GM12892 (cell line): ENCODE data around the gene ZNHIT1. TPM values are rescaled to one million over a fixed set of nuclear protein-coding genes. Genes with fewer than 3 reads are reported as not detected.

ENCODE experiments used
- DNase-seq: peaks from one replicate; pipeline ENCODE4 v3.0.0; 2011; ENCODE audit not compliant: insufficient read length
- FAIRE-seq: peaks from 2 replicates; lab custom pipeline; 2011; peaks lifted over from hg19 to GRCh38; lab: Jason Lieb, UNC
- POLR2A ChIP-seq: IDR thresholded peaks from 2 replicates; pipeline ENCODE4 v1.6.1; 2011; ENCODE audit warnings: low read depth, low read length, control low read depth
- POLR2AphosphoS5 ChIP-seq: IDR thresholded peaks from 2 replicates; pipeline ENCODE4 v1.6.1; 2011; ENCODE audit warnings: low read depth, low read length, control low read depth
- TAF1 ChIP-seq: IDR thresholded peaks from 2 replicates; pipeline ENCODE4 v1.6.1; 2011; ENCODE audit warnings: low read depth, mild to moderate bottlenecking, control low read depth, low read length, borderline replicate concordance
- polyA plus RNA-seq: library from polyadenylated mRNA; unstranded; fragments of >200 nt; gene quantifications from one replicate; pipeline ENCODE4 v1.2.1, GENCODE V29; 2012; ENCODE audit warnings: missing spikeins, inconsistent platforms; ENCODE audit not compliant: missing spikeins

Gene ZNHIT1
- 24.6 TPM for polyA plus RNA-seq

- DNase-seq, result peak; percentile 94
- peak; percentile 95 for FAIRE-seq
- TF ChIP-seq POLR2A, result no peak; the same call in 1 of the 2 replicates
- TF ChIP-seq POLR2AphosphoS5, result no peak
- TF ChIP-seq TAF1, result 0 out of 2 replicates have a peak, but pooled peaks have one; percentile 28
Observed at GRCh38 chr7:101217388-101218235, at the start of gene ZNHIT1, which contains the start of gene PLOD3. ZNHIT1 (plus strand) TSS chr7:101218165; CDS start chr7:101218196, 31 bp downstream. PLOD3 (minus strand) TSS chr7:101217581; CDS start chr7:101217274, 307 bp downstream.

DNA sequence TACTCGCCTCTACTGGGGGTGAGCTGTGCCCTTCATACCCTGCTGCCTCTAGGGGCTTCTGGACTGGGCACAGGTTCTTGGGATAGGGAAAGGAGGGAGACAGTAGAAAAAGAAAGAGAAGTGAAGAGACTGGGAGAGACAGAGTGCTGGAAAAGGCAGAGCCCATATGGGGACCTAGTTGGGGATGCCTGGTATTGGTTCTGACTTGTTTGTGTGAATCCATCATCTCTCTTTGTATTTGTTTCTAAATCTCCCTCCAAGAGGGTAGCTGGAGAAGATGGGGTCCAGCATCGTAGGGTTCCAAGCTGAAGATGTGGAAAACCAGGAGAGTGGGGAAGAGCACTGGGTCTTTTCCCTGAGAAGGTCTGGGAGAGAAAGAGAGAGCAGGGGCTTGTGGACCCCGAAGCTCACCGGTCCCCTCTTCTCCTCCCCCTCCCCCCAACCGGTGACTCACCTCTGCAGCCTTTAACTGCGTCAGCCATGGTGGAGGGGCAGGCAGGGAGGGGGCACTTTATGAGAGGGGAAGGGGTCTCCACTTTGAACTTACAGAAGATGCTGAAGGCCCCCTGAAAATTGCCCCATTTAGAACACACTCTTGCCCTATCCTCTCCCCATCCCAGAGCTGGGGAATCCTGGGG, 49.4 kb upstream of the ZNHIT1 start:
- TF ChIP-seq POLR2AphosphoS5 (no peak), TAF1 (no peak), POLR2A (no peak)

GRCh38 chr7:101169110-101169837, 48.7 kb upstream of the ZNHIT1 start:
- DNase-seq (no peak), FAIRE-seq (no peak)
- TF ChIP-seq POLR2AphosphoS5 (no peak), POLR2A (no peak), TAF1 (no peak)

More for the DNA sequence above, 49.4 kb upstream of the ZNHIT1 start:
- DNase-seq (no peak), FAIRE-seq (no peak)

DNA sequence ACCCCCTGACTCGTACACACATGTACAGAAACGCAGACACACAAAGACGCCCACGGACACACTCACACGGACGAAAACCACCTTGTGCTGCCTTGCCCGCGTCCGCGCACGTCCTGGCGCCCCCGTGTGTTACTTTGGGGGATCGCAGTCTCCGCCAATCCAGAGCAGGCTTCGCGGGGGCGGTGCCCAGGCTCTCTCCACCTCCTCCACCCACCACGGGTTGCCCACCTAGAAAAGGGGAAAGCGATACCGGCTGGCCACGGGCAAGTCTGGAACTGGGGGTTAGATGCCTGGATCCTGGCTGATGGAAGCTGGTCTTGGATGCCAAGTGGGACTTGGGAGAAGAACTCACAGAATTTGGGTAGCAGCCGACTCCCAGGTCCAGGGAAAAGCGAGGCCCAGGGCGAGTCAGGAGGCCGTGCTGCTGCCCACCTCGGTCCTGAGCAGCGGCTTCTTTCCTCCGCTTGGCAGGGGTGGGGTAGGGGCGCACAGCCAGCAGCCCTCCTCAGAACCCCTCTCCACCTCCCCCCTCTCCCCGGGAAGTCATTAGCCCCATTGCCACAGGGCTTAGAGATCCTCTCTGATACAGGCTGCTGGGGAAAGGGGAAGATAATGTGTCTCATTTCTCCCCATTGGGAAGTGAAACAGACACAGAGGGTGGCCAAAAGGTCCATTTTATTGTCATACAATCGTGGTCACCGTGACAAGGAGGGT, 48.0 kb upstream of the ZNHIT1 start:
- peak; percentile 89 for FAIRE-seq
- TF ChIP-seq POLR2A (no peak), TAF1 (no peak), POLR2AphosphoS5 (no peak)
- DNase-seq, result peak; percentile 78

DNA sequence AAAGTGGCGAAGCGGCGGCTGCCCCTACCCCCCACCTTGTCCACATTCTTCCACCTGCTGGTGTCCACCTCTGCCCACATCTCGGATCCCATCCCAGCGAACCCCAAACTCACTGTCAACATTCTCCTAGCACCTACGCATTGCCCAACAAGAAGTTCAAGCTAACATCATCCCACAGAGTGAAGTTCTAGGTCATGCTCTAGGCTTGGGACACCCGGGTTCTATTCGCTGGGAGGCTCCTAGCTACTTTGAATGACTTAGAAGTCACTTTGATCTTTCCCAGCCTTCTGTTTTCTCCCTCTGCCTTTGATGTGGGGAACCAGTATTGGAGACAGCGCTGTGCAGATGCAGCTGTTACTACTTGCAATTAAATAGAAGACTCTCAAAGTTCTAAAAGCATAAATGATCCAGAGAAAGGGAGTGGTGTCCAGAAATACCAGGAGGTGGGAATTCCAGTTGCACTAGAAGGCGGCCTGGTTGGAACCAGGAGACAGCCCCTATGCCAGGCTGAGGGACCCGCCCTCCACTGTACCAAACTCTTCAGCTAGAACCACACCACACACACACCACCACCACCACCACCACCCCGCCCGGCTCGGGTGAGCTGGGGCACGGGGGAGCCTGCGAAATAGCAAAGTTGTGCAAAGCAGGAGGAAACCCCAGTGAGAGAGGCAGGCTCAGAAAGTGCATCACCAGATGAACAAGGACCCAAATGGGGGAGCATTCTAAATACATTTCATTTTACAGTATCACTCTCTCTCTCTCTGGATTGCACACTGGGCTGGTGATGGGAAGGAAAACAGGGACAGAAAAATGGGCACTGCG, 47.1 kb upstream of the ZNHIT1 start:
- TF ChIP-seq TAF1 (no peak), POLR2AphosphoS5 (no peak), POLR2A (no peak)
- no peak for FAIRE-seq
- no peak for DNase-seq

- no peak for TF ChIP-seq POLR2A
- TF ChIP-seq POLR2AphosphoS5, result no peak
- no peak for TF ChIP-seq TAF1
- no peak for DNase-seq
- no peak for FAIRE-seq
Observed at GRCh38 chr7:101171442-101171837, 46.5 kb upstream of the ZNHIT1 start.

DNA sequence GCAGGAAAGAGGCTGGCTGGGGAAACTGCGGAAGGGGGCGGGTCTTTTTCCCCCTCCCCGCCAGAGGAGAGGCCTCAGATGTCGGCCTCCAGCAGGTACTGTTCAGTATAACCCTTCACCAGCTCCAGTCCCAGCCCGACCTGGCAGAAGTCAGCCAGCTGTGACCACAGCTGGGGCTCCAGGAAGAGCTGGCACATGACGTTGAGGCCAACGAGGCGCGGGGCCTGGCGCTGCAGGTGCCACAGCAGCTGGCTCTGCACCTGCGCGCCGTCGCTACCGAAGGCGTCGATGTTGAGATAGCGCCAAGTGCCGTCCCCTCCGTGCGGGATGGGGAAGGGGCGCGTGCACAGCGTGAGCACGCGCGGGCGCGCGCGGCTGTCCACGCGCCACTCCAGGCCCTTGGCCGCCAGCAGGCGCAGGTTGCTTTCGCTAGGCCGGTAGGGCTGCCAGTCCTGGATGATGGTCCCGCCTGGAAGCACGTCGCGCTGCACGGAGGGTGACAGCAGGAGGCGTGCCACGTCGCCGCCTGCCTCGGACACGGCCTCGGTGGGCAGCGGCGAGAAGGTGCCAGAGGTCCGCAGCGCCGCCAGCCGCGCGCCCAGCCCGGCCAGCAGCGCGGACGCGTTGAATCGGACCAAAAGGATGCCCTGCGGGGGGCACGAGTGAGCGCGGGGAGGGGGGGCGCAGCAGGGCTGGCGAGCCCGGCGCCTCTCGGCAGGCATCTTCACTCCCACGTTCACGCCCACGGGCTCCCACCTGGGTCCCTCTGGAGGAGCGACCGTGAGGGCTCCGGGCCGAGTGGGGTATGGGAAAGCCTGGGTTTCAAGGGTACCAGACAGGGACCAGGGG, 45.7 kb upstream of the ZNHIT1 start:
- no peak for FAIRE-seq
- no peak for DNase-seq
- TF ChIP-seq POLR2AphosphoS5 (no peak), POLR2A (no peak), TAF1 (no peak)

DNA sequence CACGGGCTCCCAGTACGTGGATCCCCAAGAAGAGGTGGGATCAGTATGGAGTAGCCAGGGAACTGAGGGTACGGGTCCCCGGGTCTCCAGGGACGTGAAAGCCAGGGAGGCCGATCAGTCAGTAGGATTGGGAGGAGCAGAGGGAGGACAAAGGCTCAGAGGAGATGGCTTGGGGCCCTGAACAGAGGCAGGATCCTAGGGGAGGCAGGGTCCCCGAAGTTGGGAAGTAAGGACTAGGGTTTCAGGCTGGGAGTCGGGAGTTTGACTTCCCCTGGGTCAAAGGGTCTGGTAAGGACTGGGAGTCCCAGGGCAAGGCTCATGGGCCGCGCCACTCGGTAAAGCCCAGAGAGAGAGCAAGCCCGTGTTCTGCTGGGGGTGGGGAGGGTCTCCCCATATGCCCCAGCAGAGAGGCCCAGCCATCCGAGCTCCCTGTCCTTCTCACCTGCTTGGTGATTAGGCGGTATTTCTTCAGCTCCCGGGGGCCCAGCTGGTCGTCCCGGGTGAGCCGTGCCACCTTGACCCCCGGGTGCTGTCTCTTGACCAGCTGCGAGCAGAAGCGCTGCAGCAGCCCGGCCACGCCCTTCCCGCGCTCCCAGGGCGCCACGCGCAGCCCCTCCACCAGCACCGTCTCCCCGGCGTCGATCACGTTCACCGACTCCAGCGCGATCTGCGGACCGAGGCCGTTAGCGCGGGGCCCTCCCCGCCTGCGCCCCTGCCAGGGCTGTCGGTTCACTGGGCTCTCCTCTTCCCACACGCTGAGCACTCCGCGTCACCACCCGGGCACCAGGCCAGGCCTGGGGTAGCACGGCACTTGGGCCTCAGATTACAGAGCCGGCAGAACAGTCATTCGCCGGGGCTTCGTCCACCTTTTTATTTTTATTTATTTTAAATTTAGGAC, 44.9 kb upstream of the ZNHIT1 start:
- no peak for FAIRE-seq
- TF ChIP-seq POLR2AphosphoS5 (no peak), TAF1 (no peak), POLR2A (no peak)
- no peak for DNase-seq

DNA sequence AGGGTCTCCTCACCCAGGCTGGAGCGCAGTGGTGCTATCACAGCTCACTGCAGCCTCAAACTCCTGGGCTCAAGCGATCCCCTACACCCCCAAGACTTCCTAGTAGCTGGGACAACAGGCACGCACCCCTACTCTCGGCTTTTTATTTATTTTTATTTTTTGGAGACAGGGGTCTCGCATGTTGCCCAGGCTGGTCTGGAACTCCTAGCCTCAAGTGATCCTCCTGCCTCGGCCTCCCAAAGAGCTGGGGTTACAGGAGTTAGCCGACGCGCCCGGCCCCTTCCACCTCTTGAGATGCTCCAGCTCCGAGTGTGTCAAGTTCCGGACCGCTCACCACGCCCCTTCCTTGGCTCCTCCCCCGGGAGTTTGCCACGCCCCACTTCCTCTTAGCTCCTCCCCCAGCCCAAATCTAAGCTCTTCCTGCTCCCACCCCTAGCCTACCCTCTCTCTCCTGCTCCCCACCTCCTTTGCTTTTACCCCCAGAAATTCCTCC, 44.2 kb upstream of the ZNHIT1 start:
- DNase-seq (no peak), FAIRE-seq (no peak)
- no peak for TF ChIP-seq POLR2A
- TF ChIP-seq POLR2AphosphoS5, result no peak
- TF ChIP-seq TAF1, result no peak
